ENCODE data around the gene GARIN5A.
A peak's percentile ranks its signal among the peaks of the same experiment; 100 is the strongest.

GARIN5A gene

GRCh38 chr19:50432221-50433028 lies 44.2 kb downstream of the GARIN5A start, which contains the start of gene MYBPC2:
Gene MYBPC2 (plus strand): TSS chr19:50432892. CDS start chr19:50432954, 62 bp downstream.
- no peak for DNase-seq (ENCODE audit: low read depth)
- peak within 1 kb of the TSS; percentile 64 for H3K4me3 ChIP-seq (ENCODE audit: low read length)
- TF ChIP-seq, protein P1, sequence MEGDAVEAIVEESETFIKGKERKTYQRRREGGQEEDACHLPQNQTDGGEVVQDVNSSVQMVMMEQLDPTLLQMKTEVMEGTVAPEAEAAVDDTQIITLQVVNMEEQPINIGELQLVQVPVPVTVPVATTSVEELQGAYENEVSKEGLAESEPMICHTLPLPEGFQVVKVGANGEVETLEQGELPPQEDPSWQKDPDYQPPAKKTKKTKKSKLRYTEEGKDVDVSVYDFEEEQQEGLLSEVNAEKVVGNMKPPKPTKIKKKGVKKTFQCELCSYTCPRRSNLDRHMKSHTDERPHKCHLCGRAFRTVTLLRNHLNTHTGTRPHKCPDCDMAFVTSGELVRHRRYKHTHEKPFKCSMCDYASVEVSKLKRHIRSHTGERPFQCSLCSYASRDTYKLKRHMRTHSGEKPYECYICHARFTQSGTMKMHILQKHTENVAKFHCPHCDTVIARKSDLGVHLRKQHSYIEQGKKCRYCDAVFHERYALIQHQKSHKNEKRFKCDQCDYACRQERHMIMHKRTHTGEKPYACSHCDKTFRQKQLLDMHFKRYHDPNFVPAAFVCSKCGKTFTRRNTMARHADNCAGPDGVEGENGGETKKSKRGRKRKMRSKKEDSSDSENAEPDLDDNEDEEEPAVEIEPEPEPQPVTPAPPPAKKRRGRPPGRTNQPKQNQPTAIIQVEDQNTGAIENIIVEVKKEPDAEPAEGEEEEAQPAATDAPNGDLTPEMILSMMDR (conservative IDR thresholded peaks at IDR 0.05; ENCODE audit: low read length): no peak

DNA sequence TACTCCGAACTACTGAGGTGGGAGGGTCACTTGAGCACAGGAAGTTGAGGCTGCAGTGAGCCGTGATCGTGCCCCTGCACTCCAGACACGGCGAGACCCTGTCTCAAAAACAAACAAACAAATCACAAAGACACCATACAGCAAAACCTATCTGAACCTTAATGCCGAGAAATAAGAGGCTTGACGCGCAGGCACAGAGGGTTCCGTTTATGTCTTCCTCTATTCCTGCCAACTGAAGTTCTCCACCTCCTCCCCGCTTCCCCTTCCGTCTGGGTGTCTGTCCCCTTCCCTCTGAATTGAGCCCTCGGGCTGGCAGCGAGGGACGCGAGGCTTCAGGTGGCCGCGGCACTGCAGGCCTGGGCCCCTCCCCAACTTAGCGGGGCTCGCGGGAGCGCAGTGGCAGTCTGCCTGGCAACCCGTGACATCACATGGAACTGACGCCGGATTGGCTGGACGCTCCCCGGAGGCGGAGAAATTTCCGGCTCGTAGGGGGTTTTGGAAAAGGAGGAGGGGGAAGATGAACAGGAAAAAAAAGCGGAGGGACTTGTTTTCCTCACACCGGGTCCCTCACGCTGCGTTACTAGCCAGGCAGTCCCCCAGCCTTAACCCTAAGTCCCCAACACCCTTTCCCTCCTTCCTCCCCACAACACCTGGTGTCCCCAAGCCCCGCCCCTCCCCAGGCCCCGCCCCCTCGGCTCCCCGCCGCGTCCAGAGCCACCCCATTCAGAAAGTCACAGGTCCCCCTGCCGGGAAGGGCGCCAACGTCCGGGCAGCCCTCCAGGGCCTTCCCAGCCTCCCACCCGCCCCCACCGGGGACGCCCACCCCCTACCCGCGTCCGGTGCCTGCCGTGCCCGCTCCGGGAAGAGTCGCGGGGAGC lies 45.1 kb downstream of the GARIN5A start:
- DNase-seq (ENCODE audit: low read depth): peak; percentile 25
- peak overlapping the region; percentile 64 for H3K4me3 ChIP-seq (ENCODE audit: low read length)
- TF ChIP-seq, protein P1 (conservative IDR thresholded peaks at IDR 0.05; ENCODE audit: low read length): no peak

GRCh38 chr19:50430888-50431342 lies 45.7 kb downstream of the GARIN5A start:
- no peak for DNase-seq (ENCODE audit: low read depth)
- TF ChIP-seq, protein P1 (conservative IDR thresholded peaks at IDR 0.05; ENCODE audit: low read length): no peak
- peak overlapping the region; percentile 64 for H3K4me3 ChIP-seq (ENCODE audit: low read length)

DNA sequence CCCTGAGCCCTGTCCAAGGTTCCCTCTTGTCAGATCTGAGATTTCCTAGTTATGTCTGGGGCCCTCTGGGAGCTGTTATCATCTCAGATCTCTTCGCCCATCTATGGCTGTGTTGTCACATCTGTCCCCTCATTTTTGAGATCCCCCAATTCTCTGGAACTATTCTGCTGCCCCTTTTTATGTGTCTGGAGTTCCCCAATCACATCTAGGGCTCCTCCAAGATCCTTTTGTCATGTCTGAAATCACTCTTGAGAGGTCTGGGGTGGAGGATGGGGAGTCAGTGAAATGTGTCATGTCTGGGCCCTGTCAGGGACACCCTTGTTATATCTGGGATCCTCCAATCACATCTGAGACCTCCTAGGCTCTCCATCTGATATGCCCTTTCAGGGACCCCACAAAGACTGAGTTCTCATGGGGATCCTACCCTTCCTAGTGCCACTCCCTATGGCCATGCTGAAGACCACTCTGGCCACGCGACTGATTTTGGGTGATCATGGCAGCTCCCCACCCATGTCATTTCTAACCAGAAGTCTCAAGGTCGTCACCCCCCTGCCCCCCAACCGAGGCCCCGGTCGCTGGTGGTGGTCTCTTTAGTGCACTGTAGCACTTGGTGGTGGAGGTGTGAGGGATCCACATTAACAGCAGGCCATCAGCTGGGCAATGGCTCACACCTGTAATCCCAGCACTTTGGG lies 47.7 kb downstream of the GARIN5A start:
- H3K4me3 ChIP-seq (ENCODE audit: low read length): no peak overlapping the region
- TF ChIP-seq, protein P1 (conservative IDR thresholded peaks at IDR 0.05; ENCODE audit: low read length): no peak
- no peak for DNase-seq (ENCODE audit: low read depth)

- H3K4me3 ChIP-seq (ENCODE audit: low read length): peak overlapping the region; percentile 29; the same call in 1 of the 2 replicates
- peak; percentile 69 for DNase-seq (ENCODE audit: low read depth)
- TF ChIP-seq, protein P1 (conservative IDR thresholded peaks at IDR 0.05; ENCODE audit: low read length): no peak
Measured at GRCh38 chr19:50427997-50428425, 48.6 kb downstream of the GARIN5A start.

DNA sequence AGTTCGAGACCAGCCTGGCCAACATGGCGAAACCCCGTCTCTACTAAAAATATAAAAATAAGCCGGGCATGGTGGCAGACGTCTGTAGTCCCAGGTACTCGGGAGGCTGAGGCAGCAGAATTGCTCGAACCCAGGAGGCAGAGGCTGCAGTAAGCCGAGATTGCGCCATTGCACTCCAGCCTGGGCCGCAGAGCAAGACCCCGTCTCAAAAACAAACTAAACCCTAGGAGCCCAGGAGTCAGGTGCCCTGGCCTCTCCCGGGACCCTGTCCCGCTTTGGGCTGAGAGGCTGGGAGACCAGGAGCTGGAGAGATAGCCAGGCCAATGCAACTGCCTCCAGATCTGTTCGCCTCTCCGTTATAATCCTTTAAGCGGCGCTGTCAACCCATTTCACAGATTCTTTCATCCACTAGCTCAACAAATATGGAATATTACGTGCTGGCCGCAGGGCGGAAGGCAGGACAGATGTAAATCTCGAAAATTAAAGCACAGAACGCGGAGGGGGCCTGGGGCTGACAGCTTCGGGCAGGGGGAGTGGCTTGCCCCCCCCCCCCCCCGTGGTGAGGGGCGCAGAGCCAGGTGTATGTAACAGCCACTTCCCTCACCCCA lies 49.2 kb downstream of the GARIN5A start:
- DNase-seq (ENCODE audit: low read depth): no peak
- 0 out of 2 replicates have a peak overlapping the region, but pooled peaks have one; percentile 29 for H3K4me3 ChIP-seq (ENCODE audit: low read length)
- TF ChIP-seq, protein P1 (conservative IDR thresholded peaks at IDR 0.05; ENCODE audit: low read length): no peak
